ENCODE results near the gene PFKFB3. TPM values are rescaled to one million over a fixed set of nuclear protein-coding genes. Genes with fewer than 3 reads are reported as not detected.
A peak's percentile ranks its signal among the peaks of the same experiment; 100 is the strongest.

Gene PFKFB3
- 10 to 100 TPM; 23.4 to 70.7 TPM for total RNA-seq

GRCh38 chr10:6202684-6203330, at the start of gene PFKFB3:
Gene PFKFB3 (plus strand): TSS chr10:6202932. CDS start chr10:6203261, 329 bp downstream.
- DNase-seq: peak; percentile 94
- peak; percentile 98 for TF ChIP-seq CTCF (IDR thresholded peaks at IDR 0.05)
- Histone ChIP-seq H3K27ac (peak within 1 kb of the TSS; percentile 92), H3K27me3 (no peaks in the 10 kb centered on the region), H3K36me3 (no peaks in the 10 kb centered on the region), H3K4me3 (peak within 1 kb of the TSS; percentile 75), H3K9me3 (no peaks in the 10 kb centered on the region), H3K4me1 (peaks cover 11% of the 10 kb centered on the region), H3K9ac (ENCODE audit: low read depth in 2 of 2, low read length in 2 of 2) (peak within 1 kb of the TSS; percentile 79 to 80)
- intact Hi-C loops (cut with DNase I): loop anchor here (2.0 to 5.0 kb wide), 3 partner anchors 41 to 198 kb away; no protein-coding TSS in a partner anchor

- Histone ChIP-seq H3K27me3 (no peaks in the 10 kb centered on the region), H3K9me3 (no peaks in the 10 kb centered on the region), H3K9ac (ENCODE audit: low read depth in 2 of 2, low read length in 2 of 2) (no peak overlapping the region), H3K27ac (no peak overlapping the region), H3K36me3 (no peaks in the 10 kb centered on the region), H3K4me1 (no peaks in the 10 kb centered on the region), H3K4me3 (no peak overlapping the region)
- TF ChIP-seq CTCF (IDR thresholded peaks at IDR 0.05): no peak
- intact Hi-C loops (cut with DNase I): loop anchor here (5.0 kb wide), 1 partner anchor 42 kb away; no protein-coding TSS in a partner anchor
- no peak for DNase-seq
Measured at GRCh38 chr10:6153845-6154244, 48.9 kb upstream of the PFKFB3 start.

- H3K36me3 ChIP-seq: no peaks in the 10 kb centered on the region
- H3K27me3 ChIP-seq: no peaks in the 10 kb centered on the region
- no peaks in the 10 kb centered on the region for H3K9me3 ChIP-seq
- no peak overlapping the region for H3K4me3 ChIP-seq
- DNase-seq: no peak
- no peaks in the 10 kb centered on the region for H3K4me1 ChIP-seq
- no peak overlapping the region for H3K27ac ChIP-seq
- H3K9ac ChIP-seq (ENCODE audit: low read depth in 2 of 2, low read length in 2 of 2): no peak overlapping the region
- no peak for TF ChIP-seq CTCF (IDR thresholded peaks at IDR 0.05)
- intact Hi-C loops (cut with DNase I): loop anchor here (5.0 kb wide), 1 partner anchor 42 kb away; no protein-coding TSS in a partner anchor
Measured at GRCh38 chr10:6154566-6154965, 48.2 kb upstream of the PFKFB3 start.

GRCh38 chr10:6158276-6158675, 44.5 kb upstream of the PFKFB3 start:
- no peak for TF ChIP-seq CTCF (IDR thresholded peaks at IDR 0.05)
- no peak overlapping the region for H3K4me3 ChIP-seq
- no peaks in the 10 kb centered on the region for H3K4me1 ChIP-seq
- no peaks in the 10 kb centered on the region for H3K9me3 ChIP-seq
- H3K36me3 ChIP-seq: no peaks in the 10 kb centered on the region
- intact Hi-C loops (cut with DNase I): no loop called here
- H3K9ac ChIP-seq (ENCODE audit: low read depth in 2 of 2, low read length in 2 of 2): no peak overlapping the region
- DNase-seq: no peak
- H3K27me3 ChIP-seq: no peaks in the 10 kb centered on the region
- no peak overlapping the region for H3K27ac ChIP-seq

- H3K27ac ChIP-seq: no peak overlapping the region
- no peak for TF ChIP-seq CTCF (IDR thresholded peaks at IDR 0.05)
- no peaks in the 10 kb centered on the region for H3K27me3 ChIP-seq
- no peaks in the 10 kb centered on the region for H3K4me1 ChIP-seq
- no peaks in the 10 kb centered on the region for H3K9me3 ChIP-seq
- H3K36me3 ChIP-seq: no peaks in the 10 kb centered on the region
- no peak overlapping the region for H3K9ac ChIP-seq (ENCODE audit: low read depth in 2 of 2, low read length in 2 of 2)
- intact Hi-C loops (cut with DNase I): loop anchor here (5.0 kb wide), 1 partner anchor 40 kb away; the partner anchor contains the start of gene PFKFB3
- no peak overlapping the region for H3K4me3 ChIP-seq
- DNase-seq: no peak
Measured at GRCh38 chr10:6161921-6162320, 40.8 kb upstream of the PFKFB3 start.
